Neural progenitor cell (in vitro differentiated cells): ENCODE results near the gene IQSEC1. TPM values are rescaled to one million over a fixed set of nuclear protein-coding genes. Genes with fewer than 3 reads are reported as not detected.

Experiments
- DNase-seq: peaks from one replicate; pipeline ENCODE4 v3.0.0-alpha.2; 2016; ENCODE audit warnings: low spot score
- H2AFZ ChIP-seq: fragments of 200-600 bp; sonication (generic); replicated peaks from 2 replicates; pipeline ENCODE4 v1.6.1; 2016; ENCODE audit warnings: antibody characterized with exemption
- H3F3A ChIP-seq: fragments of 200-600 bp; sonication (generic); 2 replicates; pipeline ENCODE4 v1.6.1; 2016; ENCODE audit warnings: antibody characterized with exemption, low read depth
- H3K27ac ChIP-seq: fragments of 200-600 bp; sonication (generic); 2 replicates; pipeline ENCODE4 v1.5.1; 2016; ENCODE audit warnings: mild to moderate bottlenecking
- H3K27me3 ChIP-seq: fragments of 200-600 bp; sonication (generic); 2 replicates; pipeline ENCODE4 v1.6.1; 2016; ENCODE audit warnings: mild to moderate bottlenecking, moderate library complexity
- H3K36me3 ChIP-seq: fragments of 200-600 bp; sonication (generic); 2 replicates; pipeline ENCODE4 v1.5.1; 2016
- H3K4me1 ChIP-seq: fragments of 200-600 bp; sonication (generic); 2 replicates; pipeline ENCODE4 v1.6.1; 2016; ENCODE audit warnings: mixed run types
- H3K4me2 ChIP-seq: fragments of 200-600 bp; sonication (generic); 2 replicates; pipeline ENCODE4 v1.6.1; 2016
- H3K4me3 ChIP-seq: fragments of 200-600 bp; sonication (generic); 2 replicates; pipeline ENCODE4 v1.5.1; 2016
- H3K79me2 ChIP-seq: fragments of 200-600 bp; sonication (generic); 2 replicates; pipeline ENCODE4 v1.6.1; 2016; ENCODE audit warnings: low read depth
- H3K9ac ChIP-seq: fragments of 200-600 bp; sonication (generic); 2 replicates; pipeline ENCODE4 v1.6.1; 2016
- H3K9me3 ChIP-seq: fragments of 200-600 bp; sonication (generic); 2 replicates; pipeline ENCODE4 v1.5.1; 2016; ENCODE audit warnings: low read depth
- H4K20me1 ChIP-seq: fragments of 200-600 bp; sonication (generic); 2 replicates; pipeline ENCODE4 v1.6.1; 2016; ENCODE audit warnings: low read depth
- H3K27ac Mint-ChIP-seq: 3 replicates; pipeline ENCODE4 v1.8.0; 2021; ENCODE audit warnings: mixed read lengths
- H3K27me3 Mint-ChIP-seq: 2 replicates; pipeline ENCODE4 v1.8.0; 2022; ENCODE audit warnings: low read depth, mild to moderate bottlenecking, inconsistent platforms, moderate library complexity, mixed read lengths; ENCODE audit not compliant: insufficient read depth
- H3K36me3 Mint-ChIP-seq: 3 replicates; pipeline ENCODE4 v1.8.0; 2021; ENCODE audit warnings: mixed read lengths
- H3K4me1 Mint-ChIP-seq: 3 replicates; pipeline ENCODE4 v1.8.0; 2021; ENCODE audit warnings: mixed read lengths
- H3K4me3 Mint-ChIP-seq: 3 replicates; pipeline ENCODE4 v1.8.0; 2021; ENCODE audit warnings: mild to moderate bottlenecking, moderate library complexity, mixed read lengths
- H3K9me3 Mint-ChIP-seq: 3 replicates; pipeline ENCODE4 v1.8.0; 2020; ENCODE audit warnings: mixed read lengths
- EZH2 ChIP-seq: fragments of 200-600 bp; sonication (generic); IDR thresholded peaks from 2 replicates; pipeline ENCODE4 v1.6.1; 2017; ENCODE audit warnings: antibody characterized with exemption, mild to moderate bottlenecking, moderate library complexity
- EZH2phosphoT487 ChIP-seq: fragments of 200-600 bp; sonication (generic); IDR thresholded peaks from 2 replicates; pipeline ENCODE4 v1.6.1; 2017; ENCODE audit warnings: antibody characterized with exemption
- total RNA-seq: library from RNA; depleted of rRNA; stranded (reverse); fragments of >200 nt; gene quantifications from 2 replicates; pipeline ENCODE4 v1.2.3, GENCODE V29; 2015; ENCODE audit warnings: low replicate concordance
- TF ChIP-seq, protein P1 (sequence below): fragments of 200-600 bp; sonication (generic); IDR thresholded peaks from 2 replicates; pipeline ENCODE4 v1.5.1; 2017; ENCODE audit warnings: antibody characterized with exemption, mild to moderate bottlenecking

Gene IQSEC1
- total RNA-seq, 1 donor from 2014 or later: 8.9 TPM

DNA sequence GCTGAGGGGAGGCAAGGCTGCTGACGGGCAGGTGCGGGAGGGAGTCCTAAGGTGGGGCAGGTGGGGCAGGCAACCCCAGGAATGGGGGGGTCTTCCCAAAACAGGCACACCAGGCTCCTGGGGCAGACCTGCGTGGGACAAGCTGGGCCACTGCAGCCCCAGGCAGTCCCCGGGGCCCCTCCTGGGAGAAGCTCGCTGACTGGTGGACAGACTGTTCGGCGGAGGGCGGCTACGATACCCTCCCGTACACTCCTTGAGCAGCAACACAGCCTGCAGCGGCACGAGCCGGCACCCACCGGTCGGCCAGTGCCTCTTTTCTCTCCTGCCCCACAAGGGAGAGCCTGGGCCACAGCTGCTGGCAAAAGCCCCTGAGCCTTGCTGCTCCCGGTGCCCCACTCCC, 165.9 kb downstream of the IQSEC1 start:
- Mint-ChIP-seq H3K36me3 (peaks cover 14% of the 10 kb centered on the region), H3K27ac (no peak overlapping the region), H3K9me3 (no peaks in the 10 kb centered on the region), H3K4me1 (no peaks in the 10 kb centered on the region), H3K4me3 (no peak overlapping the region), H3K27me3 (peaks cover 9% of the 10 kb centered on the region)
- no peak overlapping the region for H3K4me3 ChIP-seq
- DNase-seq: no peak
- H3K9ac ChIP-seq: no peak overlapping the region
- H4K20me1 ChIP-seq: no peaks in the 10 kb centered on the region
- H3F3A ChIP-seq: no peaks in the 10 kb centered on the region
- H3K27ac ChIP-seq: no peak overlapping the region
- H2AFZ ChIP-seq: no peak overlapping the region
- no peak overlapping the region for H3K4me2 ChIP-seq
- no peaks in the 10 kb centered on the region for H3K79me2 ChIP-seq
- H3K9me3 ChIP-seq: no peaks in the 10 kb centered on the region
- H3K27me3 ChIP-seq: no peaks in the 10 kb centered on the region
- TF ChIP-seq EZH2 (no peak), EZH2phosphoT487 (no peak)
- no peaks in the 10 kb centered on the region for H3K4me1 ChIP-seq
- H3K36me3 ChIP-seq: no peaks in the 10 kb centered on the region

DNA sequence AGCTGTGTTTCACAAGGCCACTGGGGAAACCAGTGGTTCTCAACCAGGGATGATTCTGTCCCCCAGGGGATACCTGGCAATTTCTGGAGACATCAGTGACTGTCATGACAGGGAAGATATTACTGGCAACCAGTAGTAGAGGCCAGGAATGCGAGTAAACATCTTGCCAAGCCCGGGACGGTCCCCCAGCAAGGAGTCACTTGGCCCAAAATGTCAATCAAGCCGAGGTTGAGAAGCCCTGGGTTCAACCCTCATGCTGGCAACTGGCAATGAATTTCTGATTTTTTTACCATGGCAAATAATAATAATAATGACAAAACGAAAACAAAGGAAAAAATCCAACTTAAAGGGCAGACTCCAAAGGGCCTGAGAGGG, 166.3 kb downstream of the IQSEC1 start:
- H3K79me2 ChIP-seq: no peaks in the 10 kb centered on the region
- no peak overlapping the region for H3K27ac ChIP-seq
- no peaks in the 10 kb centered on the region for H3F3A ChIP-seq
- Mint-ChIP-seq H3K27me3 (peaks cover 10% of the 10 kb centered on the region), H3K4me3 (no peak overlapping the region), H3K27ac (no peak overlapping the region), H3K4me1 (peaks cover 2% of the 10 kb centered on the region), H3K36me3 (peaks cover 14% of the 10 kb centered on the region), H3K9me3 (no peaks in the 10 kb centered on the region)
- H4K20me1 ChIP-seq: no peaks in the 10 kb centered on the region
- H2AFZ ChIP-seq: no peak overlapping the region
- no peaks in the 10 kb centered on the region for H3K4me1 ChIP-seq
- no peaks in the 10 kb centered on the region for H3K36me3 ChIP-seq
- TF ChIP-seq, protein P1, sequence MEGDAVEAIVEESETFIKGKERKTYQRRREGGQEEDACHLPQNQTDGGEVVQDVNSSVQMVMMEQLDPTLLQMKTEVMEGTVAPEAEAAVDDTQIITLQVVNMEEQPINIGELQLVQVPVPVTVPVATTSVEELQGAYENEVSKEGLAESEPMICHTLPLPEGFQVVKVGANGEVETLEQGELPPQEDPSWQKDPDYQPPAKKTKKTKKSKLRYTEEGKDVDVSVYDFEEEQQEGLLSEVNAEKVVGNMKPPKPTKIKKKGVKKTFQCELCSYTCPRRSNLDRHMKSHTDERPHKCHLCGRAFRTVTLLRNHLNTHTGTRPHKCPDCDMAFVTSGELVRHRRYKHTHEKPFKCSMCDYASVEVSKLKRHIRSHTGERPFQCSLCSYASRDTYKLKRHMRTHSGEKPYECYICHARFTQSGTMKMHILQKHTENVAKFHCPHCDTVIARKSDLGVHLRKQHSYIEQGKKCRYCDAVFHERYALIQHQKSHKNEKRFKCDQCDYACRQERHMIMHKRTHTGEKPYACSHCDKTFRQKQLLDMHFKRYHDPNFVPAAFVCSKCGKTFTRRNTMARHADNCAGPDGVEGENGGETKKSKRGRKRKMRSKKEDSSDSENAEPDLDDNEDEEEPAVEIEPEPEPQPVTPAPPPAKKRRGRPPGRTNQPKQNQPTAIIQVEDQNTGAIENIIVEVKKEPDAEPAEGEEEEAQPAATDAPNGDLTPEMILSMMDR: no peak
- TF ChIP-seq EZH2phosphoT487: no peak
- no peak for TF ChIP-seq EZH2
- no peak overlapping the region for H3K9ac ChIP-seq
- no peaks in the 10 kb centered on the region for H3K27me3 ChIP-seq
- H3K4me2 ChIP-seq: no peak overlapping the region
- H3K9me3 ChIP-seq: no peaks in the 10 kb centered on the region
- H3K4me3 ChIP-seq: no peak overlapping the region
- no peak for DNase-seq

DNA sequence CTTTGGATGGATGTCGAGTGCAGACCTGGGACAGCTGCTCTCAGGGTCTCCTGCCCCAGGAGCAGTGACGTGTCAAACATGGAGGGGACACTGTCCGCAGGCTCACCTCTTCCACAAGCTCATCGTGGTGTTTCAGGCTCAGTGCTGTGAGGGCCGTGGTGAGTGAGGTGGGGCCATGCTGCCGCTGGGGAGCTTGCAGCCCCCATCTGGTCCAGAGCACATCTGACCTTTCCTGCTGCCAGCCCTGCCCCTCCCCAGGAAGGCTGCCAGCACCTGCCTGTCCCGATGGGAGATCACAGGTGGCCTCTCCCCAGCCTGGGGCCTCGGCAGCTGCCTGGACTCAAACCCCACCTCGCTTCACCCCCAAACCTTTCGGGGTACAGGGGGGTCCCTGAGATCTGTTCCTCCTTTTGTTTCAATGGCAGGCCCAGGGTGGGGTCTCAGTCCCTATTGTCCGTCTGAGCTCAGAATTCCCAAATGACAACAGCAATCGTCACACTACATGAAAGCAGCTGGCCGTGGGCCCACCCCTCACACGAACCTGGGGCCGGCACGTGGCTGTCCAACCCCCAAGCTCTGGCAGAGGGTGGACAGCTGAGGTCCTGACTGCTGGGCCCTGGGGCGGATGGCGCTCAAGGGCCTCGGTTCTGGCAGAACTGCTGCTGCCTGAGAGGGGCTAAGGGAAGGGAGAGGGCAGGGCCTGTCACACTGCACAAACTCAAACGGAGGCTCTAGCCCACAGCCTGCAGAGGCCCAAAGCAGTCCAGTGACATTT, 166.9 kb downstream of the IQSEC1 start:
- no peaks in the 10 kb centered on the region for H3K4me1 ChIP-seq
- no peaks in the 10 kb centered on the region for H3K79me2 ChIP-seq
- no peaks in the 10 kb centered on the region for H3K36me3 ChIP-seq
- H3K27ac Mint-ChIP-seq: peak overlapping the region; percentile 78
- H3K4me1 Mint-ChIP-seq: peaks cover 4% of the 10 kb centered on the region
- no peak overlapping the region for H3K9ac ChIP-seq
- no peaks in the 10 kb centered on the region for H4K20me1 ChIP-seq
- H3K36me3 Mint-ChIP-seq: peaks cover 14% of the 10 kb centered on the region
- H3K9me3 ChIP-seq: no peaks in the 10 kb centered on the region
- TF ChIP-seq EZH2 (no peak), EZH2phosphoT487 (no peak)
- TF ChIP-seq, protein P1: no peak
- H3K4me3 Mint-ChIP-seq: no peak overlapping the region
- no peak overlapping the region for H3K4me2 ChIP-seq
- H3K27ac ChIP-seq: no peak overlapping the region
- no peaks in the 10 kb centered on the region for H3K9me3 Mint-ChIP-seq
- no peaks in the 10 kb centered on the region for H3K27me3 ChIP-seq
- H3F3A ChIP-seq: no peaks in the 10 kb centered on the region
- H3K4me3 ChIP-seq: no peak overlapping the region
- peaks cover 11% of the 10 kb centered on the region for H3K27me3 Mint-ChIP-seq
- H2AFZ ChIP-seq: no peak overlapping the region
- DNase-seq: no peak
